Neural cell (in vitro differentiated cells): Measurements from ENCODE around the gene SUPT4H1. TPM values are rescaled to one million over a fixed set of nuclear protein-coding genes. Genes with fewer than 3 reads are reported as not detected.

Source experiments
- H2AFZ ChIP-seq: fragments of 200-600, 300-800 bp; sonication (generic), shearing (Covaris generic); 2 replicates; pipeline ENCODE4 v1.6.0; 2014; ENCODE audit warnings: low read depth, mild to moderate bottlenecking, antibody characterized with exemption, low read length, moderate library complexity
- H3F3A ChIP-seq: fragments of 200-600 bp; shearing (Covaris generic); 2 replicates; pipeline ENCODE4 v1.6.1; 2016; ENCODE audit warnings: mild to moderate bottlenecking, moderate library complexity, mixed read lengths, antibody characterized with exemption, low read length; ENCODE audit not compliant: insufficient read depth, poor library complexity, severe bottlenecking
- H3K27ac ChIP-seq: fragments of 200-600, 300-800 bp; sonication (generic), shearing (Covaris generic); 2 replicates; pipeline ENCODE4 v1.5.1; 2014; ENCODE audit warnings: mild to moderate bottlenecking, low read length, moderate library complexity
- H3K27me3 ChIP-seq: fragments of 300-800, 200-600 bp; sonication (generic), shearing (Covaris generic); 2 replicates; pipeline ENCODE4 v1.6.0; 2014; ENCODE audit warnings: mild to moderate bottlenecking, low read depth, low read length, moderate library complexity; ENCODE audit not compliant: insufficient read depth
- H3K36me3 ChIP-seq: fragments of 300-800, 200-600 bp; sonication (generic), shearing (Covaris generic); 2 replicates; pipeline ENCODE4 v1.5.1; 2014; ENCODE audit warnings: mild to moderate bottlenecking, antibody characterized with exemption, low read length, moderate library complexity; ENCODE audit not compliant: insufficient read depth
- H3K4me2 ChIP-seq: fragments of 300-800, 200-600 bp; sonication (generic), shearing (Covaris generic); 2 replicates; pipeline ENCODE4 v1.6.0; 2014; ENCODE audit warnings: mild to moderate bottlenecking, low read length
- H3K4me3 ChIP-seq: fragments of 300-800, 200-600 bp; sonication (generic), shearing (Covaris generic); 2 replicates; pipeline ENCODE4 v1.5.1; 2014; ENCODE audit warnings: mild to moderate bottlenecking, low read length, moderate library complexity
- H3K79me2 ChIP-seq: fragments of 200-600 bp; shearing (Covaris generic); replicated peaks from 2 replicates; pipeline ENCODE4 v1.6.0; 2014; ENCODE audit warnings: mild to moderate bottlenecking, low read length, moderate library complexity; ENCODE audit not compliant: insufficient read depth
- H3K9ac ChIP-seq: fragments of 300-800, 200-600 bp; sonication (generic), shearing (Covaris generic); 2 replicates; pipeline ENCODE4 v1.6.1; 2016; ENCODE audit warnings: mild to moderate bottlenecking, low read length, mixed read lengths
- H3K9me2 ChIP-seq: fragments of 200-600 bp; shearing (Covaris generic); 2 replicates; pipeline ENCODE4 v1.6.1; 2016; ENCODE audit warnings: mild to moderate bottlenecking, low read length, mixed read lengths; ENCODE audit not compliant: insufficient read depth
- H3K9me3 ChIP-seq: fragments of 200-600, 300-800 bp; sonication (generic), shearing (Covaris generic); 2 replicates; pipeline ENCODE4 v1.6.1; 2016; ENCODE audit warnings: mild to moderate bottlenecking, mixed run types, low read length, moderate library complexity, mixed read lengths
- H4K20me1 ChIP-seq: fragments of 200-600 bp; shearing (Covaris generic); 2 replicates; pipeline ENCODE4 v1.6.1; 2016; ENCODE audit warnings: mild to moderate bottlenecking, mixed run types; ENCODE audit not compliant: insufficient read depth
- EP300 ChIP-seq: fragments of 450-650 bp; conservative IDR thresholded peaks from 2 replicates; pipeline ENCODE4 v1.6.1; 2014; ENCODE audit warnings: antibody characterized with exemption, mild to moderate bottlenecking, moderate library complexity; ENCODE audit not compliant: poor library complexity, severe bottlenecking
- EZH2 ChIP-seq: fragments of 200-600, 300-800 bp; shearing (Covaris generic), sonication (generic); IDR thresholded peaks from 2 replicates; pipeline ENCODE4 v1.6.1; 2014; ENCODE audit warnings: antibody characterized with exemption, low read length, borderline replicate concordance, mild to moderate bottlenecking; ENCODE audit not compliant: insufficient read depth, poor library complexity, severe bottlenecking
- MXI1 ChIP-seq: fragments of 450-650 bp; conservative IDR thresholded peaks from 2 replicates; pipeline ENCODE4 v1.6.1; 2014; ENCODE audit warnings: antibody characterized with exemption, mild to moderate bottlenecking; ENCODE audit not compliant: poor library complexity, severe bottlenecking
- POLR2AphosphoS5 ChIP-seq: IDR thresholded peaks from 2 replicates; pipeline ENCODE4 v1.6.1; 2012
- RAD21 ChIP-seq: fragments of 450-650 bp; conservative IDR thresholded peaks from 2 replicates; pipeline ENCODE4 v1.6.1; 2014; ENCODE audit warnings: antibody characterized with exemption, mild to moderate bottlenecking, moderate library complexity
- SMC3 ChIP-seq: fragments of 450-650 bp; conservative IDR thresholded peaks from 2 replicates; pipeline ENCODE4 v1.6.1; 2014; ENCODE audit warnings: antibody characterized with exemption, mild to moderate bottlenecking, moderate library complexity; ENCODE audit not compliant: poor library complexity
- TAF1 ChIP-seq: IDR thresholded peaks from 2 replicates; pipeline ENCODE4 v1.6.1; 2012; ENCODE audit warnings: low read depth
- polyA plus RNA-seq: library from polyadenylated mRNA; depleted of rRNA; stranded (reverse); fragments of >200 nt; gene quantifications from 2 replicates; pipeline ENCODE4 v1.2.3, GENCODE V29; 2014
- TF ChIP-seq, protein P1 (sequence below): fragments of 450-650 bp; IDR thresholded peaks from 2 replicates; pipeline ENCODE4 v1.5.1; 2014; ENCODE audit warnings: antibody characterized with exemption, mild to moderate bottlenecking, moderate library complexity; ENCODE audit not compliant: poor library complexity, severe bottlenecking
- TF ChIP-seq, protein P2 (sequence below): IDR thresholded peaks from 2 replicates; pipeline ENCODE4 v1.6.1; 2012; ENCODE audit warnings: borderline replicate concordance

The SUPT4H1 gene
- polyA plus RNA-seq, 1 donor from 2014 or later: 109 TPM

- no peaks in the 10 kb centered on the region for H3K9me2 ChIP-seq
- no peak overlapping the region for H2AFZ ChIP-seq
- no peak overlapping the region for H3K27ac ChIP-seq
- H3K9me3 ChIP-seq: no peaks in the 10 kb centered on the region
- H3F3A ChIP-seq: no peaks in the 10 kb centered on the region
- H3K79me2 ChIP-seq: no peaks in the 10 kb centered on the region
- H3K36me3 ChIP-seq: no peaks in the 10 kb centered on the region
- H3K27me3 ChIP-seq: no peaks in the 10 kb centered on the region
- no peak overlapping the region for H3K4me3 ChIP-seq
- H4K20me1 ChIP-seq: no peaks in the 10 kb centered on the region
- TF ChIP-seq RAD21 (no peak), EP300 (no peak)
- no peak overlapping the region for H3K9ac ChIP-seq
- no peak overlapping the region for H3K4me2 ChIP-seq
Measured at GRCh38 chr17:58360296-58361063, 8.5 kb upstream of the SUPT4H1 start.

DNA sequence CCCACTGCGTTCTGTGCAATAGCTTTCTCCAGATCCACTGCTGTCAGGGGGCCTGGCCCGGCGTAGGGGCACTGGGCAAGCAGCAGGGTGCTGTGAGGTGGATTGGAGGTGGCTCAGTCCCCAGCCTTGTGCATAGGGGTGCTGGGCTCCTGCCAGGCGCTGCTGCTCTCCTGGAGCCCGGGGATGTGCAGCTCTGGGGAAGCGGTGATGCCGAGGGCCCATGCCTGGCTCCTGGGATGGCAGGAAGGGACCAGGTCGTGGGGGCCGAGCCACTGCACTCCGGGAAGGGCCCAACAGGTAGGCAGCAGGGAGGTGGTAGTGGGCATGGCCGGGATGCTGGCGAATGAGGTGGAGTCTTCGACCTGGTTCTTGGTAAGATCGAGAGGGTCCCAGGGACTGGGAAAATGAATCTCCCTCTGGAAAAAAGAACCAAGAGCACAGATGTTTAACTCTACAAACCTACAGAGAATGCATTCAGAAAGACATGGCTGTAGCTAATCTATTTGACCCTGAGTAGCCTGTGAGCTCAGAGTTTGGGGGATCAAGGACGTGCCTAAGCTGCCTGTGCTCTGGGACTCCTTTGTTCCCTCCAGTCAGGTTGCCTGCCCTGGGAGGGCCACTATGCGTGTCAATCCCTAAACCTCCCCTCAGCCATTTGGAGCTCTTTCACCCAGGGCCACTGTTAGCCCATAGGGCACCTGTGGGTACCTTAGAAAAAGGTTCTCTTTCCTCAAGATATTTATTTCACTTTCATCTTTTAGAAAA is 6.6 kb upstream of the SUPT4H1 start:
- no peaks in the 10 kb centered on the region for H4K20me1 ChIP-seq
- TF ChIP-seq RAD21 (no peak), EP300 (no peak), TAF1 (no peak), EZH2 (no peak), POLR2AphosphoS5 (no peak), MXI1 (no peak), SMC3 (no peak)
- TF ChIP-seq, protein P1, sequence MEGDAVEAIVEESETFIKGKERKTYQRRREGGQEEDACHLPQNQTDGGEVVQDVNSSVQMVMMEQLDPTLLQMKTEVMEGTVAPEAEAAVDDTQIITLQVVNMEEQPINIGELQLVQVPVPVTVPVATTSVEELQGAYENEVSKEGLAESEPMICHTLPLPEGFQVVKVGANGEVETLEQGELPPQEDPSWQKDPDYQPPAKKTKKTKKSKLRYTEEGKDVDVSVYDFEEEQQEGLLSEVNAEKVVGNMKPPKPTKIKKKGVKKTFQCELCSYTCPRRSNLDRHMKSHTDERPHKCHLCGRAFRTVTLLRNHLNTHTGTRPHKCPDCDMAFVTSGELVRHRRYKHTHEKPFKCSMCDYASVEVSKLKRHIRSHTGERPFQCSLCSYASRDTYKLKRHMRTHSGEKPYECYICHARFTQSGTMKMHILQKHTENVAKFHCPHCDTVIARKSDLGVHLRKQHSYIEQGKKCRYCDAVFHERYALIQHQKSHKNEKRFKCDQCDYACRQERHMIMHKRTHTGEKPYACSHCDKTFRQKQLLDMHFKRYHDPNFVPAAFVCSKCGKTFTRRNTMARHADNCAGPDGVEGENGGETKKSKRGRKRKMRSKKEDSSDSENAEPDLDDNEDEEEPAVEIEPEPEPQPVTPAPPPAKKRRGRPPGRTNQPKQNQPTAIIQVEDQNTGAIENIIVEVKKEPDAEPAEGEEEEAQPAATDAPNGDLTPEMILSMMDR: no peak
- TF ChIP-seq, protein P2, sequence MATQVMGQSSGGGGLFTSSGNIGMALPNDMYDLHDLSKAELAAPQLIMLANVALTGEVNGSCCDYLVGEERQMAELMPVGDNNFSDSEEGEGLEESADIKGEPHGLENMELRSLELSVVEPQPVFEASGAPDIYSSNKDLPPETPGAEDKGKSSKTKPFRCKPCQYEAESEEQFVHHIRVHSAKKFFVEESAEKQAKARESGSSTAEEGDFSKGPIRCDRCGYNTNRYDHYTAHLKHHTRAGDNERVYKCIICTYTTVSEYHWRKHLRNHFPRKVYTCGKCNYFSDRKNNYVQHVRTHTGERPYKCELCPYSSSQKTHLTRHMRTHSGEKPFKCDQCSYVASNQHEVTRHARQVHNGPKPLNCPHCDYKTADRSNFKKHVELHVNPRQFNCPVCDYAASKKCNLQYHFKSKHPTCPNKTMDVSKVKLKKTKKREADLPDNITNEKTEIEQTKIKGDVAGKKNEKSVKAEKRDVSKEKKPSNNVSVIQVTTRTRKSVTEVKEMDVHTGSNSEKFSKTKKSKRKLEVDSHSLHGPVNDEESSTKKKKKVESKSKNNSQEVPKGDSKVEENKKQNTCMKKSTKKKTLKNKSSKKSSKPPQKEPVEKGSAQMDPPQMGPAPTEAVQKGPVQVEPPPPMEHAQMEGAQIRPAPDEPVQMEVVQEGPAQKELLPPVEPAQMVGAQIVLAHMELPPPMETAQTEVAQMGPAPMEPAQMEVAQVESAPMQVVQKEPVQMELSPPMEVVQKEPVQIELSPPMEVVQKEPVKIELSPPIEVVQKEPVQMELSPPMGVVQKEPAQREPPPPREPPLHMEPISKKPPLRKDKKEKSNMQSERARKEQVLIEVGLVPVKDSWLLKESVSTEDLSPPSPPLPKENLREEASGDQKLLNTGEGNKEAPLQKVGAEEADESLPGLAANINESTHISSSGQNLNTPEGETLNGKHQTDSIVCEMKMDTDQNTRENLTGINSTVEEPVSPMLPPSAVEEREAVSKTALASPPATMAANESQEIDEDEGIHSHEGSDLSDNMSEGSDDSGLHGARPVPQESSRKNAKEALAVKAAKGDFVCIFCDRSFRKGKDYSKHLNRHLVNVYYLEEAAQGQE: no peak
- no peak overlapping the region for H3K9ac ChIP-seq
- no peaks in the 10 kb centered on the region for H3K9me2 ChIP-seq
- H3K79me2 ChIP-seq: no peaks in the 10 kb centered on the region
- no peaks in the 10 kb centered on the region for H3F3A ChIP-seq
- no peaks in the 10 kb centered on the region for H3K9me3 ChIP-seq
- H3K4me3 ChIP-seq: no peak overlapping the region
- H3K36me3 ChIP-seq: no peaks in the 10 kb centered on the region
- no peak overlapping the region for H2AFZ ChIP-seq
- no peaks in the 10 kb centered on the region for H3K27me3 ChIP-seq
- H3K4me2 ChIP-seq: no peak overlapping the region
- no peak overlapping the region for H3K27ac ChIP-seq
